Measurements from ENCODE around the gene NIT2. TPM values are rescaled to one million over a fixed set of nuclear protein-coding genes. Genes with fewer than 3 reads are reported as not detected.

NIT2 gene
- total and polyA plus RNA-seq, 10 of the 15 experiments (the other 5 are each of a cell fraction or from before 2014, with no cell fraction given): 49.3 to 215 (median 76.4) TPM

GRCh38 chr3:100338911-100339310, 4.4 kb downstream of the NIT2 start:
- H4K20me1 ChIP-seq (ENCODE audit: control insufficient read depth, insufficient read depth): no peaks in the 10 kb centered on the region
- H3K4me3 ChIP-seq: no peak overlapping the region
- in situ Hi-C loops (cut with MboI) (no loop called here), intact Hi-C loops (cut with micrococcal nuclease; ENCODE audit: unreplicated experiment) (no loop called here)
- H3K36me3 ChIP-seq (ENCODE audit: control insufficient read depth in 2 of 2, insufficient read depth in 2 of 2, low read length in 1 of 2): peaks cover 0 to 5% of the 10 kb centered on the region in 2 experiments; a peak in 1 of 4 replicates
- no peaks in the 10 kb centered on the region; the same call in 2 of the 3 replicates for H3K9me3 ChIP-seq (replicated peaks; ENCODE audit: control insufficient read depth, insufficient read depth, low read length)
- ChIA-PET POLR2A (interaction anchor here (0.5 kb wide), 1 partner anchor 688 kb away, joined by 3 read pairs; no protein-coding TSS in a partner anchor), CTCF (interaction anchor here (0.6 to 2.2 kb wide), 5 partner anchors 9 to 122 kb away, joined by 3 to 5 read pairs (median 4); no protein-coding TSS in a partner anchor), RAD21 (ENCODE audit: unreplicated experiment) (no interaction called here), SMC1A (ENCODE audit: uncharacterized antibody, unreplicated experiment) (interaction anchor here (0.7 to 2.6 kb wide), 3 partner anchors 22 to 124 kb away, joined by 3 to 9 read pairs (median 3); no protein-coding TSS in a partner anchor)
- H3K4me1 ChIP-seq (ENCODE audit: control insufficient read depth, insufficient read depth, low read length): peaks cover 7% of the 10 kb centered on the region
- DNase-seq (ENCODE audit: low read depth, low spot score) (no peak), ATAC-seq (no peak), FAIRE-seq (no peak)
- no peak overlapping the region for H2AFZ ChIP-seq (ENCODE audit: control insufficient read depth, low read depth, low read length)
- H3K27me3 ChIP-seq (replicated peaks in 1 of 2; ENCODE audit: control insufficient read depth in 2 of 2, insufficient read depth in 2 of 2, low read length in 1 of 2): no peaks in the 10 kb centered on the region
- H3K27ac ChIP-seq (ENCODE audit: control insufficient read depth, insufficient read depth): no peak overlapping the region
- WGBS (ENCODE audit: insufficient coverage, insufficient replicate concordance, low lambda C conversion rate, missing lambda C conversion rate): 97% methylated on average over 10 of the region's 10 CpGs
- no TSS peak for BruUV-seq (replicated peaks)
- H3K9ac ChIP-seq (ENCODE audit: control insufficient read depth, insufficient read depth, low read length): no peak overlapping the region
- TF ChIP-seq SPI1 (IDR thresholded peaks at IDR 0.05; ENCODE audit: borderline replicate concordance, insufficient read depth, low read depth, low read length) (no peak), ZBTB33 (IDR thresholded peaks at IDR 0.05) (no peak), CHD2 (IDR thresholded peaks at IDR 0.05; ENCODE audit: borderline replicate concordance, low read depth, low read length) (no peak), IRF3 (IDR thresholded peaks at IDR 0.05) (no peak), SKIL (IDR thresholded peaks at IDR 0.05; ENCODE audit: low read depth, poor library complexity, severe bottlenecking) (no peak)
- H3K4me2 ChIP-seq (ENCODE audit: control insufficient read depth, insufficient read depth): no peak overlapping the region
- peaks cover 15% of the 10 kb centered on the region for H3K79me2 ChIP-seq (ENCODE audit: control insufficient read depth, insufficient read depth, low read length)
